22Rv1 (cell line): ENCODE results near the gene PSMD9.

Experiments
- H3K27ac ChIP-seq: fragments of 450-650 bp; 2 replicates; pipeline ENCODE4 v1.5.1; 2017
- CTCF ChIP-seq: fragments of 450-650 bp; IDR thresholded peaks from 2 replicates; pipeline ENCODE4 v1.5.1; 2017; ENCODE audit warnings: mild to moderate bottlenecking
- ZFX ChIP-seq: fragments of 450-650 bp; IDR thresholded peaks from 2 replicates; pipeline ENCODE4 v1.6.1; 2017; ENCODE audit warnings: antibody characterized with exemption, borderline replicate concordance

Gene PSMD9

GRCh38 chr12:121953117-121953692, 64.6 kb downstream of the PSMD9 start:
- TF ChIP-seq ZFX (no peak), CTCF (no peak)
- H3K27ac ChIP-seq: no peak overlapping the region

- TF ChIP-seq ZFX (no peak), CTCF (no peak)
Measured at GRCh38 chr12:121953695-121954094, 65.1 kb downstream of the PSMD9 start.

GRCh38 chr12:121955258-121956237, 67.0 kb downstream of the PSMD9 start:
- H3K27ac ChIP-seq: no peak overlapping the region
- TF ChIP-seq CTCF: peak; percentile 77
- no peak for TF ChIP-seq ZFX

More at GRCh38 chr12:121953695-121954094, 65.1 kb downstream of the PSMD9 start:
- H3K27ac ChIP-seq: no peak overlapping the region

- TF ChIP-seq CTCF: no peak
- no peak for TF ChIP-seq ZFX
- H3K27ac ChIP-seq: no peak overlapping the region
Measured at GRCh38 chr12:121957861-121958515, 69.4 kb downstream of the PSMD9 start.

GRCh38 chr12:121958541-121959240, 70.1 kb downstream of the PSMD9 start:
- H3K27ac ChIP-seq: no peak overlapping the region
- TF ChIP-seq ZFX: no peak
- TF ChIP-seq CTCF: no peak

- no peak overlapping the region for H3K27ac ChIP-seq
- no peak for TF ChIP-seq ZFX
- TF ChIP-seq CTCF: no peak
Measured at GRCh38 chr12:121960541-121960940, 72.0 kb downstream of the PSMD9 start.
